HG02938 (cell line): ENCODE measurements around the gene SCAF11.

ENCODE experiments used
- ATAC-seq: cut with Tn5 transposase; IDR thresholded peaks from one replicate; pipeline ENCODE4 v1.9.1; 2021; ENCODE audit warnings: mild to moderate bottlenecking, moderate library complexity; ENCODE audit not compliant: unreplicated experiment

The SCAF11 gene

DNA sequence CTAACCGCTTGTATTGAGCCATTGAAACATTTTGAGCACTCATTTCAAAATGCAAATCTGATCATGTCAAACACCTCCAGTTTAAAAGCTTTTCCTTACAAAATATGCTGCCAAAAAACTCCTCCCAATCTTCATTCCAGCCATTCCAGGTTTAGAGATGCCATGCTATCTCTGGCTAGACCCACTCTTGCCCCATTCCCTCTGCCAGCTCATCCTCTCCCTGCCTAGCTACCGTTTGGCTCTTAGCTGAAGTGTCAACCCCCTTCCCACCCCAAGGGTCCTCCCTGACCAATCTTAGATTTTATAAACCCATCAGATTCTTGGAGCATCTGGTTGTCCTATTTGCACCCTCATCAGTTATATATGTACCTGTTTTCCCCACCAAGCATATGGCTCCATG is 75.0 kb downstream of the SCAF11 start:
- ATAC-seq = no peak

DNA sequence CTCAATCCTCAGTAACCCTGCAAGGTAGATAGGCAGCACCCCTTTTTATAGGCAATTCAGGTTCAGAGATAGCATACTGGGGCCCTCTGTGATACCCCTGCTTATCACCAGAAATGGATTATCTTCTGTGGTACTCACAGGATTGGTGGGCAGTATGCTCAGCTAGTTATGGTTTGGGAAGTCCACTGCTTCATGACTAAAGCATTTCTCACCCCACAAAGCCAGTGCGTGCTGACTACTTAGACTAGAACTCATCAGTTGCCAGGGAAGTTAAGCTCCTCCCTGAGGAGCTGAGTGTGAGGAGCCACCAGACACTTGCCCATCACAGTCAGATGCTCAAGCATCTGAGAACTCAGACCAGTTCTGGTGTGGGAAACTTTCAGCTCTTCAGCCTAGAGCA is 76.3 kb downstream of the SCAF11 start:
- no peak for ATAC-seq

DNA sequence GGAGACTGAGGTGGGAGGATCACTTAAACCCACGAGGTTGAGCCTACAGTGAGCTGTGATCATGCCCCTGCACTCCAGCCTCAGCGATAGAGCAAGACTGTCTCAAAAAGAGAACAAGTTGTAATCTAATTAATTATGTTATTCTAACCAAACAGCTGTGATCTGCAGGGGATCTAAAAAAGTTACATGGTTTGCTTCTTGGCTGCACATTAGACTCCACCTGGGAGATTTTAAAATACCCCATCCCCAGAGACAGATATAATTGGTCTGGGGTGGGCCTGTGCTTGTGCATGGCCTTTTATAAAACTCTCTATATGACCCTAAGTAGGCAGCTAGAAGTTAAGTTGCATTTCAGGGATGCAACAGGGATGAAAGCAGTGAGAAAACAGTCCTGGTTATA is 76.7 kb downstream of the SCAF11 start:
- ATAC-seq = no peak

DNA sequence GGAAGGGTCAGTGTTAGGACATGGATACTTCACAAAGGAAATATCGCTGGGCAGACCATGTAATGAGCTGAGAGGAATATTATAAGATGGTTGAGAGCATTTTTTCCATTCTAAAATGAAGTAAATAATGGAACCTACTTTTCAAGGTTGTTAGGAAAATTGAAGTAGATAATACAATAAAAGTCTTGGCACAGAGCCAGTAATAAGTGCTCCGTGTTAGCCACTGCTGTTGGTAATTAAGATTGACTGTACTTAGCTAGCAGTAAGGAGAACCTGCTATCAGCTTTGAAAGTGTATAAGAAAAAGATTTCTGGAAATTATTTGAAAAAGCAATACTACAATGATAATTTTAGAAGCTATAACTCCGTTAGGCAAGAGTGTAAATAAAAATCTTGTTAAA is 77.6 kb downstream of the SCAF11 start:
- no peak for ATAC-seq

DNA sequence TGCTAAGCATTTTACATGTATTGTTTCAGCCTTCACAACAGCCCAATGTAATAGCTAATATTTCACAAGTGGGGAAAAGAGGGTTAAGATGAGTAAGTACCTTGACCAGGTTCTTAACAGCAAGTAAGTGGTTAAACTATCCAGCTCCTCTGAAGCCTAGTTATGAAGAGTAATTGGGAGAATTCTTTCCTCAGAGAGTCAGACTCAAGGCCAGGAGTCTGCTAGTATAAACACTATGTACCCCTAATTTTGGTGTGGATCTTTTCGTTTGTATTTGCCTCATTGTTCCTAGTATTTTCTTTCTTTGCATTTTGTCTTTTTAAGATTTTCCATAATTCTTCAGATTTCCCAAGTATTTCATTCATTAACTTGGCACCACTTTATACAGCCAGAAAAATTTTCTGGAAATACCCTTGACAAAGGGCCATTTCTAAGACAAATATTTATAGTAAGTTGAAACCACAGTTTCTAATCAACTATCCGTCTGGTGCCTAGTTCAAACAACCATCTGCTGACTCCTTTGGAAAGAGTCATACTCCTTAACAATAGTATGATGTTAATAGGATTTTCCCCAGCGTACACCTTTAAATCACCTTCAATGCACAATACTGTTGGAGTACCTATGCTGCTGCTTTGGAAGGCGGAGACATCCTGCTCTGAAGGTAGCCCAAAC is 81.2 kb downstream of the SCAF11 start:
- no peak for ATAC-seq

GRCh38 chr12:45907955-45908354 is 82.4 kb downstream of the SCAF11 start:
- ATAC-seq = peak; percentile 90

- no peak for ATAC-seq
Observed at GRCh38 chr12:45898094-45898493, 92.3 kb downstream of the SCAF11 start.

DNA sequence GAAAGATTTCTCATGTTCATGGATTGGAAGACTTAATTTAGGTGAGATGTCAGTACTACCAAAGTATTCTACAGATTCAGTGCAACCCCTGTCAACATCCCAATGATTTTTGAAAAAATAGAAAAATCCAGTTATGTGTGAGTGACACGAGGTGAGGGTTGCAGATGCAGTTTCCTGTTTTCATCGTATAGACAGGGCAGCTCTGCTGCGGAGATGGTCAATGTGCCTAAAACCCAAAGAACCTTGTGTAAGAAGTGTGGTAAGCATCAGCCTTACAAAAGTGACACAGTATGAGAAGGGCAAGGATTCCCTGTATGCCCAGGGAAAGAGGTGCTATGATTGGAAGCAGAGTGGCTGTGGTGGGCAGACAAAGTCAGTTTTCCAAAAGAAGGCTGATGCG is 94.4 kb downstream of the SCAF11 start:
- ATAC-seq = no peak

GRCh38 chr12:45893240-45893639 is 97.1 kb downstream of the SCAF11 start:
- no peak for ATAC-seq

DNA sequence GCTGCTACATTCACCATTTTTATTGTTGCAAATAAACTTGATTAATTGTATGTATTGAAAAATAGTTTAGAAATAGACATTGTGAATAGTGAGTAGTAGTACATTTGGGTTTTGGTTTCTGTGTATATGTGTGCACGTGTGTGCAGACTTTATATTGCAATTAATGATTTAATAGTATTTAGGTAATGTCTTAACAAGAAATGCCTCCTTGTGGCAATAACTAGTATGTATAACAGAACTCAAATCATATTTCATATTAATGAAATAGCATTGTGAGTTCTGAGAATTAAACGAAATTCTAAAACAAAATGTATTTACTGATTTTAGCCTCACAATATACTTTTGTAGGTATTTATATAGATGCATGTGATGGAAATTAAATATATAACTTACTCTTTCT is 100.1 kb downstream of the SCAF11 start:
- no peak for ATAC-seq

DNA sequence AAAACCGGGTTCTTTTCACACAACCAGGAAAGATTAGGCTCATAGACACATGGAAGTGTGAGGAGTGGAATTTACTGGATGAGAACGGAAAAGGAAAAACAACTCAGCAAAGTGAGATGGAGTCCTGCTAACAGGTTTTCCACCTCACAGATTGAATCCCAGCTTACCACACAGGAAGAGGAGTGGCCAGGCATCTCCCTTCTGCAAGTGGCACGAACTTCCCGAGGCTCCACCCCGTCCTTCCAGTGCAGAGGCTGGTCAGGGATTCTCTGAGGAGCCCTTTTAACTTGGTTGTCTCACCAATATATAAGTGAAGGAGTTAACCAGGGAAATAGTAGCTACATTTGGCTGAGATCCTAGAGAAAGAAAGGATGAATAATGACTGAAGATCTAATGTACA is 102.8 kb downstream of the SCAF11 start:
- ATAC-seq = no peak

DNA sequence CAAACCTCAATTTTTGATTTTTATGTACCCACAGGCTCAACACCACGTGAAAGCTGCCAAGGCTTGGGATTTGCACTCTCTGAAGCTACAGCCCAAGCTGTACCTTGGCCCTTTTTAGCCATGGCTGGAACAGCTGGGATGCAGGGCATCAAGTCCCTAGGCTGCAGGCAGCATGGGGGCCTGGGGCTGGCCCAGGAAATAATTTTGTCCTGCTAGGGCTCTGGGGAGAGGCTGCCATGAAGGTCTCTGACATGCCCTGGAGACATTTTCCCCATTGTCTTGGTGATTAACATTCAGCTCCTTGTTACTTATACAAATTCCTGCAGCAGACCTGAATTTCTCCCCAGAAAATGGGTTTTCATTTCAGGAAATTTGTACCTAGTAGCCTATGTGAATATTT is 103.7 kb downstream of the SCAF11 start:
- no peak for ATAC-seq

DNA sequence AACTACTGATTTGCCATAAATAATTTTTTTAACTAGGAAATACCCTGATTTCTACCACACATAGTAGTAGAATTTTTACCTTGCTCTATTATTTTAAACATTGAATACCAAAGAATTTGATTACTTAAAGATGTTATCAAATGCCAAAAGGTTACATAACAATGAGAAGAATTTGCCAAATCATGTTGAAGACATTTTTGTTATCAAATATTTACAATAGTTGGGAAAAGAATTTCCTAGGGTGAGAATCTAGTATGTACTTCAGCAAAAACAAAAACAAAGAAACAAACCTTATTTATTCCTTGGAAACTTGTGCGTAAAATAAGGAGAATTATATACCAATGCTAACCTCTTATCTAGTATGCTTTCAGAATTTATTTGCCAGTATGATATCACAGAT is 107.2 kb downstream of the SCAF11 start:
- no peak for ATAC-seq

- no peak for ATAC-seq
Observed at GRCh38 chr12:45880533-45880932, 109.8 kb downstream of the SCAF11 start.

DNA sequence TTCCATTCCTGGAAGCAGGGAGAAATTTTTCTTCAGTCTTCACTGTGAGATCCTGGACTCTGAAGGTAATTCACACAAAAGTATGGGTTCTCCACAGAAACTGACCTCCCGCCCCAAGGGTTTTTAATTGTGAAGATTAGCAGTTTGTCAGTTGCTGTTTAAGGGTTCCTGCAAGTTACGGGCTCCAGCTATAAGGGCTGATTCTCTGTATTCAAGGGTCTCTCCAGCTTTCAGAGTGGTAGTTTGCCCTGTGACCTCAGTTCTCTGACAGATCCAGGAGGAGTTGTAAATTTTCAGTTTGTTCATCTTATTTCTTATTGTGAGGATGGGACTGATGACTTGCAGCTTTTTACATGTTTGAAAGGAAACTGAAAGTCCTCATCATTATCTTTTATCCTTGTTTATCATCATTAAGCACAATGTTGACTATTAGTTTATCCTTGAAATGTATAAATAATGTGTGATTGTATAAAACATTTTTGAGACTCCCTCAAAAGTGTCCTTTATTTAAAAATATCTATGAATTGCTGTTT is 110.9 kb downstream of the SCAF11 start:
- ATAC-seq = no peak

DNA sequence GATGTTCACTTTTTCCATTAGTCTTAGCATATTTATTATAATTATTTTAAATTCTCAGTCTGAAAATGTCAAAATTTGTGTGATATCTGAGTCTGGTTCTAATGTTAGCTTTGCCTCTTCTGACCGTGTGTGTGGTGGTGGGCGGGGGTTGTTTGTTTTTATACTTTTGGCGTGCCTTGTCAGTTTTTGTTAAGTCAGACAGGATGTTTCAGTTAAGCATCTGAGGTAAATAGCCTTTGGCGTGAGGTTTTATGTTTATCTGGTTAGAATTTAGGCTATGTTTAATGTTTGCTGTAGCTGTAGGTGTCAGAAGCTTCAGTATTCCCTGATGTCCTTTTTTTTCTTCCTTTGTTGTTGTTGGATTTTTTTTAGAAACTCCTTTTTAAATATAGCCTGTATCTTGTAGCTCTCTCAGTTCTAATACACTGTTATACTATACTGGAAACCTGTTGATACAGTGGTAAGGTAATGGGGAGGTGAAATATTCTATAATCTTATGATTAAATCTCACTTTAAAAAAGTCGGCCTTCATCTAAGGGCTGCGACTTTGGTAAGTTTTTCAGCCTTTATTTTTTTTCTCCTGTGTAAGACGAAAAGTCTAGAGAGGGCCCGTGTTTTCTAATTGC is 111.6 kb downstream of the SCAF11 start:
- no peak for ATAC-seq

GRCh38 chr12:45877069-45877468 is 113.3 kb downstream of the SCAF11 start:
- ATAC-seq = no peak

- no peak for ATAC-seq
Observed at GRCh38 chr12:45872446-45872845, 117.9 kb downstream of the SCAF11 start.
